SK-N-SH (cell line): Measurements from ENCODE around the gene UCN.

Experiments
- EP300 ChIP-seq, 2 experiments: IDR thresholded peaks; 2 replicates each; pipeline versions ENCODE4 v1.4.0 to v1.6.1; 2012; ENCODE audit warnings: borderline replicate concordance in 1 of 2, low read depth in 1 of 2, low read length in 1 of 2
- TF ChIP-seq, protein P1 (sequence below): IDR thresholded peaks from 2 replicates; pipeline ENCODE4 v1.4.0; 2012; ENCODE audit warnings: low read depth
- TF ChIP-seq, protein P2 (sequence below): fragments of 200-600 bp; sonication (generic); IDR thresholded peaks from 2 replicates; pipeline ENCODE4 v1.6.1; 2017; ENCODE audit warnings: antibody characterized with exemption, mild to moderate bottlenecking, moderate library complexity

DNA sequence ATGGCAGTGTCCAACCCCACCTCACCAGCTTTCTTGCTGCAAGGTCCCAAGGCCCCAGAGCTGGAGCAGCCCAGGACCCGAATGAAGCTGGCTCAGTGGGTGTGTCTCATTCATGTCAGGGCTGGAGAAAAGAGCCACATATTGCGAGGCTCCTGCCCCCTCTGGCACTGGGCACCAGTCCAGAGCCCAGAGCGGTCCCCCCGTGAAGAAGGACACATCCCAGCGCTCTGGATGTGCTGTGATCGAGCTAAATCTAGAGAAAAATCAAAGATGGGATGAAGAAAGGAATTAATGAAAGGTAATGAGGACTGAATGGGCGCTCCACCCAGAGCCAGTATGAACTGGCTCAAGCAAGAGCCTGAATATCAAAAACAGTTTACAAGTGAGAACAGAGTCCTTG is 27.9 kb upstream of the UCN start:
- no peak for TF ChIP-seq EP300 (IDR thresholded peaks at IDR 0.05; ENCODE audit: borderline replicate concordance in 1 of 2, low read depth in 1 of 2, low read length in 1 of 2)
- TF ChIP-seq, protein P1, sequence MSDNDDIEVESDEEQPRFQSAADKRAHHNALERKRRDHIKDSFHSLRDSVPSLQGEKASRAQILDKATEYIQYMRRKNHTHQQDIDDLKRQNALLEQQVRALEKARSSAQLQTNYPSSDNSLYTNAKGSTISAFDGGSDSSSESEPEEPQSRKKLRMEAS: no peak
- TF ChIP-seq, protein P2, sequence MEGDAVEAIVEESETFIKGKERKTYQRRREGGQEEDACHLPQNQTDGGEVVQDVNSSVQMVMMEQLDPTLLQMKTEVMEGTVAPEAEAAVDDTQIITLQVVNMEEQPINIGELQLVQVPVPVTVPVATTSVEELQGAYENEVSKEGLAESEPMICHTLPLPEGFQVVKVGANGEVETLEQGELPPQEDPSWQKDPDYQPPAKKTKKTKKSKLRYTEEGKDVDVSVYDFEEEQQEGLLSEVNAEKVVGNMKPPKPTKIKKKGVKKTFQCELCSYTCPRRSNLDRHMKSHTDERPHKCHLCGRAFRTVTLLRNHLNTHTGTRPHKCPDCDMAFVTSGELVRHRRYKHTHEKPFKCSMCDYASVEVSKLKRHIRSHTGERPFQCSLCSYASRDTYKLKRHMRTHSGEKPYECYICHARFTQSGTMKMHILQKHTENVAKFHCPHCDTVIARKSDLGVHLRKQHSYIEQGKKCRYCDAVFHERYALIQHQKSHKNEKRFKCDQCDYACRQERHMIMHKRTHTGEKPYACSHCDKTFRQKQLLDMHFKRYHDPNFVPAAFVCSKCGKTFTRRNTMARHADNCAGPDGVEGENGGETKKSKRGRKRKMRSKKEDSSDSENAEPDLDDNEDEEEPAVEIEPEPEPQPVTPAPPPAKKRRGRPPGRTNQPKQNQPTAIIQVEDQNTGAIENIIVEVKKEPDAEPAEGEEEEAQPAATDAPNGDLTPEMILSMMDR: no peak
